T-helper 2 cell treated with Interferon-gamma antibody and Interleukin-4, amounts not matched to agents 100 ng/mL and 5 ng/mL, for 36 hours (primary cell): Measurements from ENCODE around the gene VWA7. TPM values are rescaled to one million over a fixed set of nuclear protein-coding genes. Genes with fewer than 3 reads are reported as not detected.
"Not testable (repeated sequence)": the region's sequence is repeated elsewhere in the genome, so short reads cannot be mapped to it uniquely, and the experiment has no call there.

Experiments
- intact Hi-C: fragments of 100-400 bp; cut with micrococcal nuclease; formaldehyde crosslinking; loops from one replicate; pipeline ENCODE4 v1.15.1; 2023
- total RNA-seq: library from RNA; stranded (reverse); gene quantifications from 2 replicates; pipeline ENCODE4 v1.2.3, GENCODE V29; 2022

The VWA7 gene
- total RNA-seq: 4.6 and 4.9 TPM in 2 replicates

GRCh38 chr6:31776989-31777666, at the start of gene VWA7:
TSS of gene VWA7 (minus strand) at chr6:31777328. CDS start at chr6:31776779, 549 bp downstream.
- intact Hi-C loops: no loop called here

GRCh38 chr6:31826793-31827285, 49.7 kb upstream of the VWA7 start:
- intact Hi-C loops: loop anchor here (1.0 to 2.0 kb wide), 6 partner anchors 21 to 280 kb away; partner anchors contain the start of genes ATP6V1G2, BAG6, LSM2 and NFKBIL1

GRCh38 chr6:31825553-31825952, 48.4 kb upstream of the VWA7 start:
- intact Hi-C loops: no loop called here

GRCh38 chr6:31823592-31824196, 46.6 kb upstream of the VWA7 start:
- intact Hi-C loops: not testable (repeated sequence)

- intact Hi-C loops: no loop called here
Observed at GRCh38 chr6:31822036-31822821, 45.1 kb upstream of the VWA7 start.

GRCh38 chr6:31821301-31822035, 44.3 kb upstream of the VWA7 start:
- intact Hi-C loops: no loop called here

GRCh38 chr6:31820399-31820798, 43.3 kb upstream of the VWA7 start:
- intact Hi-C loops: not testable (repeated sequence)

- intact Hi-C loops: no loop called here
Observed at GRCh38 chr6:31819871-31820299, 42.8 kb upstream of the VWA7 start.

GRCh38 chr6:31817929-31818511, 40.9 kb upstream of the VWA7 start:
- intact Hi-C loops: not testable (repeated sequence)

GRCh38 chr6:31817133-31817928, 40.2 kb upstream of the VWA7 start:
- intact Hi-C loops: not testable (repeated sequence)

GRCh38 chr6:31815025-31815838, 38.1 kb upstream of the VWA7 start, which contains the start of the genes HSPA1A and HSPA1L:
TSS of gene HSPA1A (plus strand) at chr6:31815543. CDS start at chr6:31815757, 214 bp downstream.
TSS of gene HSPA1L (minus strand) at chr6:31815283. CDS start at chr6:31811972, 3,311 bp downstream.
- intact Hi-C loops: loop anchor here (2.0 kb wide), 1 partner anchor 76 kb away; no protein-coding TSS in a partner anchor

GRCh38 chr6:31814677-31815024, 37.5 kb upstream of the VWA7 start:
- intact Hi-C loops: loop anchor here (2.0 kb wide), 1 partner anchor 76 kb away; no protein-coding TSS in a partner anchor

- intact Hi-C loops: no loop called here
Observed at GRCh38 chr6:31813465-31813849, 36.3 kb upstream of the VWA7 start.

- intact Hi-C loops: no loop called here
Observed at GRCh38 chr6:31811645-31812044, 34.5 kb upstream of the VWA7 start.

GRCh38 chr6:31808599-31808998, 31.5 kb upstream of the VWA7 start:
- intact Hi-C loops: not testable (repeated sequence)

- intact Hi-C loops: loop anchor here (1.0 kb wide), 2 partner anchors 11 to 21 kb away; partner anchors contain the start of genes HSPA1B and VARS1
Observed at GRCh38 chr6:31806470-31807272, 29.5 kb upstream of the VWA7 start, which contains the start of gene LSM2. TSS of gene LSM2 (minus strand) at chr6:31806966. CDS start at chr6:31806757, 209 bp downstream.

GRCh38 chr6:31805939-31806469, 28.9 kb upstream of the VWA7 start:
- intact Hi-C loops: loop anchor here (1.0 kb wide), 2 partner anchors 11 to 21 kb away; partner anchors contain the start of genes HSPA1B and VARS1
